Kidney tubule cell (primary cell): ENCODE data around the gene ROBO2.

Experiments
- DNase-seq: peaks from one replicate; pipeline ENCODE4 v3.0.0-alpha.2; 2018; ENCODE audit warnings: low spot score

ROBO2 gene

GRCh38 chr3:77412021-77412438 lies 372.1 kb downstream of the ROBO2 start:
- DNase-seq = peak; percentile 67

DNA sequence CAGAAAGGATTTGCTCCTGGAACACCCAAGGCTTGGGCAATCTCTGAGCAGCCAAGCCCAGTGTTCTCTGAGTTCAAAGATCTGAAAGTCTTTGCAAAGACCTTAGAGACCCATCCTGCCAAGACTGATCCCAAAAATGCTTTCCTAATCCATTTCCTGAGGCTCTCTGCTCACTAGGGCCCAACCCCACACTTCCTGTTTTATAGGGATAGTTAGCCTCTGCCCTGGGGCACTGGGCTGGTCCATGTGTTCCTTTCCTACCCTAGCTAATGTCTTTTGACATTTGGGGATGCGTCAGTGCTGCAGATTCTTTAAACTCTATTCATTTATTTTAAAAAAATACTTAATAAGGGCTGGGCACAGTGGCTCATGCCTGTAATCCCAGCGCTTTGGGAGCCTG lies 372.7 kb downstream of the ROBO2 start:
- DNase-seq = no peak

DNA sequence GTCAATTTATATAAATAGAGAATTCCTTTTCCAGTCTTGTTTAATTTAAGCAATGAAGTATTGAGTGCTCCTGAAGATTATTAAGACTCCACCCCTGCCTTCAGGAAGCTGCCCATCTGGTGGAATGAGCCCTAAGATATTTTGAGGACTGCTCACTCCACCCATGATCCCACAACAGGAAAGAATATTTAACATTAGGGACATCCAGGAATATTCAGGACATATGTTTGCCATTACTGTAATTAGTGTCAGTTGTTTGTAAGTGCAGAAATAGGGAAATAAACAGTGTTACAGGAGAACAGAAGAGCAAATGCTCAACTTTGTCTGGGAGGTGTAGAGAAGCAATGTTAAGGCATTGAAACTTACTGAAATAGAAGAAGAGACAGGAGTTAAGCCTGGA lies 375.0 kb downstream of the ROBO2 start:
- no peak for DNase-seq

DNA sequence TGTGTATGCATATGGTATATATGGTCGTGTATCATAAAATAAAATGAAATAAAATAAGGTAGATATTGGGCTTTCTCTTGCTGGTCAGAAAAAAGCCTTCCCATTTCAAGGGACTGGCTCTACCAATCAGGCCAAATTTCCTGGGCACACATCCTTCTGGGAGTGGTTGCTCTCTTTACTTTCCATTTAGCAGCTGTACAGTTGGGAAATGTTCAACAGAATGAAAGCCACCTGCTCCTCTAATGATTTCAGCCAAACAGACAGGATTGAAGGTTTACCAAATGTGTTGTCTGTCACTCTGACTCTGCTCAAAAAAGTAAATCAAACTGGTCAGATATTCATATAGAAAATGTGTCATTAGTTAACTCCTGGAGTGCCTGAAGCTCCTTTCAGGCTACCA lies 380.4 kb downstream of the ROBO2 start:
- DNase-seq = no peak

GRCh38 chr3:77421916-77422315 lies 382.0 kb downstream of the ROBO2 start:
- DNase-seq = no peak

GRCh38 chr3:77426531-77426930 lies 386.6 kb downstream of the ROBO2 start:
- DNase-seq = no peak

- DNase-seq = peak; percentile 1
Measured at GRCh38 chr3:77427528-77427927, 387.6 kb downstream of the ROBO2 start.

DNA sequence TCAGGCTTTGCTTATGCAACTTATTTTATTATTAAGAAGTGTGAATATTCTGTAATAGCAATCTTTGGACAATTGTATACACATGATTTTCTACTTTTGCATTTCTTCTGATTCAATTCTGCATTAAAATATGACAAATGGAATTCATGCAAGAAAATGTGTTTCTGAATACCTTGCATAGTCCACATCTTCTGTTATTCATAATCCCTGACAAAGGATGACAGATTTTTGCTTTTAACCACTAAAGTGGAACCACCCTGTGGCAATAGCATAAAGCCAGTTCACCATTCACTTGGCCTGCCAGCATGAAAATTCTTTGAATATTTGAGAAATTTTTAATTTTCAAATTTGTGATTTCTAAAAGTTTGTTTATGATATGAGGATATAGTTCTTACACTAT lies 397.0 kb downstream of the ROBO2 start:
- no peak for DNase-seq

GRCh38 chr3:77446084-77446483 lies 406.2 kb downstream of the ROBO2 start:
- no peak for DNase-seq

- DNase-seq = no peak
Measured at GRCh38 chr3:77446761-77447160, 406.9 kb downstream of the ROBO2 start.

DNA sequence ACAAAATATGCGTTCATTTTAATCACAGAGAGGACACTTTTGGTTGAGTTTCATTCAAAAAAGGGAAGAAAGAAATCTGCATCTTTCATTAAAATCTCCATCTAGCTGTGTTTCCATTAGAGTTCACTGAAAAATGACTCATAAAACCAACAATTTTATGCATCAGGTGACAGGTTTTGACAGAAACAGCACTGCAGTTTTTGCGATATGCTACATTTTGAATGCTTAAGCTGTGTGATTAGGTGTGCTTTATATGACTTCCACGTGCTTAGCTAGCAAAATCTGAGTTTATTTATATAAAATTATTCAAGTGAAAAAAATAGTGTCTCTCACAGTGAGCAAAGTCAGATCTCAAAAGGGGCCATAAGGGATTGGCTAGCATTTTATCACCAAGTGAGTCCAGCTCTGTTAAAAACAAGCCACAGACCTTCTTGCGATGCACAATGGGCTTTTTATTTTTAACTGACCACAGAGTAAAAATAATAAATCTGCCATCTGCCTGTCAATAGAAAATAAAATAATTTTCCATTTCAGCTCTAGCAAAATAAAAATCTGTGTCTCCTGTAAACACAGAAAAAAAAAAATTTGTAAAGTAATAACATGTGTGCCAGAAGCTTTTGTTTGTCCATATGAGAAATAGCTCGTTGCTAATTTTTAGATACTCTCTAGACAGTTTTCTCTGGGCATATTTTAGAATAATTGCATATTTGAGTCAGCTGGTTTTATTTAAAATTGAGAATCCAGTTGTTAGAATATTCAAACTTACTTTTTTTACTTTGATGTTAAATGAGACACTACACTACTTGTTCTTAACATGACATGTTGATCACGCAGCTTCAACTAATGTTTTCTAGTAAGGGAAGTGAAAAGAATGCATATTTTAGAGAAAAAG lies 409.8 kb downstream of the ROBO2 start:
- DNase-seq = no peak

GRCh38 chr3:77456431-77456830 lies 416.5 kb downstream of the ROBO2 start:
- DNase-seq = no peak

- DNase-seq = no peak
Measured at GRCh38 chr3:77456906-77457305, 417.0 kb downstream of the ROBO2 start.

- DNase-seq = no peak
Measured at GRCh38 chr3:77459926-77460325, 420.0 kb downstream of the ROBO2 start.

GRCh38 chr3:77460326-77460725 lies 420.4 kb downstream of the ROBO2 start:
- peak; percentile 11 for DNase-seq

DNA sequence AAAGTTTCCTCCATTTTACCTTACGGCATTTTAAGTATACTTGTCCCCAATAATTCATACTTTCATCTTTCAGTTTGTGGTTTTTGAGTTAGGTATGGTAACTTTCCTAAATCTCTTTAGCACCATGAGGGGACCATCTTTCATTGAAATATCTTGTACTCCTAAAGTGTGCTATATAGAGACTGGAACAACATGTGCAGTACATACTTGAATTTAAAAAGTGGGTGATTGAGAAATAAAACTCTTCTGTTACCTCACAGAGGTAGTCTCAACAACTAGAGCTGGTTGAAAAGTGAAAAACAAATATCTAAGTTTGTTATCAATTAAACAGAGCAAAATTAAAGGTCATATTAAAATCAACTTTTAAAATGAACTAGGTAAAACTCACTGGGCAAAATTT lies 423.1 kb downstream of the ROBO2 start:
- DNase-seq = no peak

- DNase-seq = no peak
Measured at GRCh38 chr3:77464111-77464688, 424.3 kb downstream of the ROBO2 start.

GRCh38 chr3:77466562-77467115 lies 426.7 kb downstream of the ROBO2 start:
- no peak for DNase-seq

DNA sequence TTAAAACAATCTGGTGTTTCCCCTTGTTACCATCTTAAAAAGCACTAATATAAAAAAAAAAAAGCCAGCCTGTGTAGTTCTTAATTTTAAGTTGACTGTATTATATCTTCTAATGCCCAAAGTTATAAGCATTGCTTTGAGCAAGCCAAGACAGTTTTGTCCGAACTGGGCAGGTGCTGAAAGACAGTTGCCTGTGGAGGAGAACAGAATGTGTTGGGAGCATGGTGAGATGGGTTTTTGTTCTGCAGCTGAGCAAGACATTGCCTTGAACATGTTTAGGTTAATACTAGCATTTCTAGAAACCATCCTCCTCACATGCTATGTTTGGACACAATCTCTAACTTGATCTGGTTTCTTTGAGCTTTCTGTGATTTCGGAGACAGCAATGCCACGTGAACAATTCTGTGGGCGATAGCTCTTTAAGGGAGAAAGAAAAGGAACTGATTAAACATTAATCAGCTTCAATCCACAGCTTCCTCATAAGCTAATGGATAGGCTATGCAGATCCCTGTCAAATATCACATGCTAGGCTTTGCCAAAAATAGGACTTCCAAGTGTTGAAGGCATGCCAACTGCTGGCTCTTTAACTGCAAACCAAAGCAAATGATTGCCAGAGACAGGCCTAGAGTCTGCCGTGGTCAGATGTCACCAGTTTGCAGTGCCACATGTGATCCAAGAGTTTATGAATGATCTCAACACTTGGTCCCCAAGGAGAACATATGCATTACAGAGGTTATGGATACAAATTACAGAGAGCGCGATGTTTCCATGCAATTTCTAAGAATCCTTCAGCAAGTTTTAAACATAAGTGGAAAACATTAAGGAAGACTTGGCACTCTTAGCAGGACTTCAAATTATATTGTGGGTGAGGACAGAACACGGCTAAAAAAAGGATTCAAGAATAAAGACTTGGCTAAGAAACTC lies 428.1 kb downstream of the ROBO2 start:
- peak; percentile 89 for DNase-seq

DNA sequence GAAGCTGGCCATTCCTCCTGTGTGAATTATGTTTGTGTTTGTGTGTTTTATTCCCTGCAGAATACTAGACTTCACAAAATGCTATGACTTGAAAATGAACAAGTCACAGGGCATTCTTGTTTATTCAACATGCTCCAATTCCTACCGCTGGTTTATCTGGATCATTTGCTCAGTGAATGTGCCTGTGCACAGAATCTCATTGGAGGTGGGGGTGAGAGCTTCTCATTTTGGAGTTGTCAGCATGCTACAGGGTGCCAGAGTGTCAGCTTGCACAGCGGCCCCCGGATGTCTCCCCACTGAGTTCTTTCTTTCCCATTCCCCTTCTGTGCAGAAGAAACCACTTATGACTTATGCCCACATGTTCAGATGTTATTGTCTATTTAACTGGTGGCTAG lies 428.7 kb downstream of the ROBO2 start:
- DNase-seq = no peak

GRCh38 chr3:77475507-77475906 lies 435.6 kb downstream of the ROBO2 start:
- no peak for DNase-seq

DNA sequence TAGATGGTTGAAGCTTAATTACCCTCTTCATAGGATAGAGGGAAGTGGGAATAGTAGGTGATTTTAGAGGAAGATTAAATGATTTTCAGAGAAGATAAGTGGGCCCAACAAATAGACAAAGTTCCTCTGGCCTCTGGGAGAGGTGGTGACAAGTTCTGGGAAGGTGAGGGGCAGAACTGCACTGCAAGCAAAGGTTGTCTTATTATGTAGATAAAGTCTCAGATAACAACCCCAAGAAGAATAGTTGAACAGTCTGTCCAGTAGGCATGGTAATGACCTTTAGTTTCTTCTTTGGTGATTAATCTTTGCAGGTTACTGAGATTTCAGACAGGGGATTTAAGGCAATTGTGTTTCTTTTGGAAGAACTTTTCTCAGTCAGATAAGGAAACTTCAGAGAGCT lies 439.1 kb downstream of the ROBO2 start:
- DNase-seq = no peak
